Left lung (tissue), 10 donors: Measurements from ENCODE around the gene SLX4. TPM values are rescaled to one million over a fixed set of nuclear protein-coding genes. Genes with fewer than 3 reads are reported as not detected.

Experiments used
- ATAC-seq: fragments of 200-7000 bp; cut with Tn5 transposase; one replicate; pipeline ENCODE4 v1.9.1; 2020; ENCODE audit warnings: moderate library complexity
- DNase-seq, 4 donors: peaks; one replicate each; pipeline ENCODE4 v3.0.0-alpha.2; 2013 to 2020
- H3K27ac ChIP-seq, 2 donors: fragments of 200-600 bp; sonication (generic) in 1 of 2; one replicate each; pipeline versions ENCODE4 v1.5.0 to v1.8.0; 2020 to 2021
- H3K27me3 ChIP-seq, 2 donors: fragments of 200-600 bp; sonication (generic) in 1 of 2; one replicate each; pipeline versions ENCODE4 v1.5.0 to v1.8.0; 2020 to 2021
- H3K36me3 ChIP-seq, 2 donors: fragments of 200-600 bp; sonication (generic) in 1 of 2; one replicate each; pipeline versions ENCODE4 v1.5.0 to v1.8.0; 2020 to 2021
- H3K4me1 ChIP-seq, 2 donors: fragments of 200-600 bp; one replicate each; pipeline ENCODE4 v1.8.0; 2021
- H3K4me3 ChIP-seq, 2 donors: fragments of 200-600 bp; sonication (generic) in 1 of 2; one replicate each; pipeline versions ENCODE4 v1.5.0 to v1.8.0; 2020 to 2021; ENCODE audit warnings: mild to moderate bottlenecking in 1 of 2
- H3K9me3 ChIP-seq, 2 donors: fragments of 200-600 bp; sonication (generic) in 1 of 2; one replicate each; pipeline versions ENCODE4 v1.5.0 to v1.8.0; 2020 to 2021
- intact Hi-C, 2 donors: fragments of 100-400 bp; cut with DNase I; formaldehyde crosslinking; loops; one replicate each; pipeline versions ENCODE4 v1.11.2 to v1.14.2; 2022
- polyA plus RNA-seq, 6 donors: library from polyadenylated mRNA; unstranded; fragments of 120-200 nt; gene quantifications; one replicate each; pipeline ENCODE4 v1.2.1, GENCODE V29; 2013; ENCODE audit not compliant: insufficient read length in 6 of 6
- total RNA-seq, 2 donors: library from RNA; stranded (reverse); fragmentation: NEBNext Ultra II Directional; extraction: Animal tissue kit (Norgen Biotek cat#: 25700); gene quantifications; one replicate each; pipeline ENCODE4 v1.2.1, GENCODE V29; 2021
- TF ChIP-seq, protein P1 (sequence below), 2 donors: fragments of 200-600 bp; sonication (generic) in 1 of 2; IDR thresholded peaks; one replicate each; pipeline versions ENCODE4 v1.5.0 to v1.8.0; 2021; ENCODE audit warnings: antibody characterized with exemption in 2 of 2
- donor health status: DM: no; HTN: yes; CAD: no.
- donor health status: DM: no; HTN: no; CAD: no.

The SLX4 gene
- total and polyA plus RNA-seq, 8 donors: 6.7 to 8.1 (median 7.1) TPM

DNA sequence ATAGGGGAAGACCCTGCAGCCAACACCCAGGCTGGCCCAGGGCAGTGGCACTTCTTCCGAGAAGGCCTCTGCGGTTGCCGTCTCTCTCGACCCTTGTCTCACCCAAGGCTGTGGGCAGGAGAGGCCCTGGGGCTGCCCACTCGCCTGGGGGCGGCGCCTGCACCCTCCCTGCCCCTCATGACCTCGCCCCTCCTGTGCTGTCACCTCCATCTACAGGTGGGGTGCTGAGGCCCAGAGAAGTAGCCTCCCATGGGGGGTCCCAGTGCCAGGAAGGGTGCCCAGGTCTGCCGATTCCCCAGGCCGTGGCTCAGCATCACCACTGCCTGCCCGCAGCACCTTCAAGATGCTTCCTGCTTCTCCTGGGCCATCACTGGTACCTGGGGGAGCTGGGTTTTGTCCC, 35.2 kb downstream of the SLX4 start:
- peaks cover 0 to 32% of the 10 kb centered on the region in 2 donors for H3K27me3 ChIP-seq
- intact Hi-C loops: no loop called here
- H3K4me1 ChIP-seq: peaks cover 0 to 43% of the 10 kb centered on the region in 2 donors
- no peak for ATAC-seq
- H3K36me3 ChIP-seq: peaks cover 0 to under 1% of the 10 kb centered on the region in 2 donors
- TF ChIP-seq, protein P1, sequence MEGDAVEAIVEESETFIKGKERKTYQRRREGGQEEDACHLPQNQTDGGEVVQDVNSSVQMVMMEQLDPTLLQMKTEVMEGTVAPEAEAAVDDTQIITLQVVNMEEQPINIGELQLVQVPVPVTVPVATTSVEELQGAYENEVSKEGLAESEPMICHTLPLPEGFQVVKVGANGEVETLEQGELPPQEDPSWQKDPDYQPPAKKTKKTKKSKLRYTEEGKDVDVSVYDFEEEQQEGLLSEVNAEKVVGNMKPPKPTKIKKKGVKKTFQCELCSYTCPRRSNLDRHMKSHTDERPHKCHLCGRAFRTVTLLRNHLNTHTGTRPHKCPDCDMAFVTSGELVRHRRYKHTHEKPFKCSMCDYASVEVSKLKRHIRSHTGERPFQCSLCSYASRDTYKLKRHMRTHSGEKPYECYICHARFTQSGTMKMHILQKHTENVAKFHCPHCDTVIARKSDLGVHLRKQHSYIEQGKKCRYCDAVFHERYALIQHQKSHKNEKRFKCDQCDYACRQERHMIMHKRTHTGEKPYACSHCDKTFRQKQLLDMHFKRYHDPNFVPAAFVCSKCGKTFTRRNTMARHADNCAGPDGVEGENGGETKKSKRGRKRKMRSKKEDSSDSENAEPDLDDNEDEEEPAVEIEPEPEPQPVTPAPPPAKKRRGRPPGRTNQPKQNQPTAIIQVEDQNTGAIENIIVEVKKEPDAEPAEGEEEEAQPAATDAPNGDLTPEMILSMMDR (IDR thresholded peaks at IDR 0.05): no peak
- H3K4me3 ChIP-seq: peak overlapping the region in 1 of 2 donors; percentile 35
- peak in 1 of 4 donors; percentile 43 for DNase-seq
- no peak overlapping the region for H3K27ac ChIP-seq
- peaks cover 0 to 3% of the 10 kb centered on the region in 2 donors for H3K9me3 ChIP-seq

DNA sequence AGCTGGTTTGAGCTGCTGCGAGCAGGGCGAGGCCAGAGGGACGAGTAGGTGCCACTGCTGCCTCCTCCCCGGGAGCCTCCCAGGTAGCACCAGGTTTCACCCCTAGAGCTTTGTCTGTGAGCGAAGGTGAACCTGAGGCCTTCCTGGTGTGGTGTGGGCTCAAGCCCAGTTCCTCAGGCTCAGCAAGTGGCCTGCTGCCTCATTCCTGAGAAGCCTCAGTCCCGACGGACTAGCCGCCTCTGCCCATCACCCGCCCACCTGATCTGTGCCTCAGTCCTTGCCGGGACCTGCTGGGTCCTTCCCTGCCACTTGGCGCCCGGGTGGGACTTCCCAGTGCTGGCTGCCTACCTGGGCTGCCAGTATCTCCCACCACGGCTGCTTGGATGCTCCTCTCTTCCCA, 35.9 kb downstream of the SLX4 start:
- peaks cover 0 to 41% of the 10 kb centered on the region in 2 donors for H3K4me1 ChIP-seq
- no peak overlapping the region for H3K27ac ChIP-seq
- no peaks in the 10 kb centered on the region for H3K36me3 ChIP-seq
- peaks cover 0 to 10% of the 10 kb centered on the region in 2 donors for H3K9me3 ChIP-seq
- H3K27me3 ChIP-seq: peaks cover 0 to 32% of the 10 kb centered on the region in 2 donors
- ATAC-seq: no peak
- TF ChIP-seq, protein P1 (IDR thresholded peaks at IDR 0.05): no peak
- peak overlapping the region in 1 of 2 donors; percentile 35 for H3K4me3 ChIP-seq
- peak in 1 of 4 donors; percentile 49 for DNase-seq
- intact Hi-C loops: no loop called here

DNA sequence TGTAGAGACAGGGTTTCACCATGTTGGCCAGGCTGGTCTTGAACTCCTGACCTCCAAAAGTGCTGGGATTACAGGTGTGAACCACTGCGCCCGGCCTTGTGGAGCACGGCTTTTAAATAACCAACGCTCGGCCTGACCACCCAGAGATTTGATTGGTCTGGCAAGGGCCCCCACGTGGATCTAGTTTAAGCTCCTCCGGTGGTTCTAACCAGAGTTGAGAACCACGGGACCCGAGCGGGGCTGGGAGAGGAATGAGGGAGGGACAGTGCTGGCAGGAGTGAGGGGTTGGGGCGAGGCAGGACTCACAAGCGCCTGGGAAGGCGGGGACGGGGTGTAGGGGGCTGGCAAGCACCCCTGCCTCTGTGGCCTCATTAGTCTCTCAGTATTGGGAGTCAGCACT, 37.2 kb downstream of the SLX4 start:
- intact Hi-C loops: no loop called here
- H3K4me3 ChIP-seq: no peak overlapping the region

DNA sequence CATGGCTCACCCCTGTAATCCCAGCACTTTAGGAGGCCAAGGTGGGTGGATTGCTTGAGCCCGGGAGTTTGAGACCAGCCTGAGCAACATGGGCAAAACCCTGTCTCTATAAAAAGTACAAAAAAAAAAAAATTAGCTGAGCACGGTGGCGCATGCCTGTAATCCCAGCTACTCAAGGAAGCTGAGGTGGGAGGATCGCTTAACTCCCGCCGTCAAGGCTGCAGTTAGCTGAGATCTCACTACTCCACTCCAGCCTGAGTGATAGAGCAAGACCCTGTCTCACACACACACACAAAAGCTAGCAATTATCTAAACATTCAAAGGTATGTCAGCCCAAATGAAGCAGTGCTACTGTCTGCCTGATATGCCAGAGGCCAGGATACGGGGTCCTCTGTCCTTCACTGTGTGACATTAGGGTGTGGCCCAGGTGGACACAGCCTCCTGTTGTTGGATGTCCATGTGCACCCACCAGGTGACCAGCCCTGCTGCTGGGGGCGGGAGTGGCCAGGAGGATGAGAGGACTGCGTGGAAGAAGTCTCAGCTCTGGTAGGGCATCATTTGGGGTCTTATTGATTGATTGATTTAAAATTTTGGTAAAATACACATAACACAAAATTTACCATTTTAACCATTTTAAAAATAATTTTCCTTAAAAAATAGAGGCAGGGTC, 38.1 kb downstream of the SLX4 start:
- H3K27ac ChIP-seq: no peak overlapping the region
- H3K36me3 ChIP-seq: no peaks in the 10 kb centered on the region
- H3K27me3 ChIP-seq: peaks cover 0 to 26% of the 10 kb centered on the region in 2 donors
- ATAC-seq (no peak), DNase-seq (peak in 1 of 4 donors; percentile 45)
- TF ChIP-seq, protein P1 (IDR thresholded peaks at IDR 0.05): no peak
- H3K4me3 ChIP-seq: no peak overlapping the region
- intact Hi-C loops: no loop called here
- peaks cover 0 to 19% of the 10 kb centered on the region in 2 donors for H3K4me1 ChIP-seq
- H3K9me3 ChIP-seq: peaks cover 0 to 19% of the 10 kb centered on the region in 2 donors

More for the DNA sequence above, 37.2 kb downstream of the SLX4 start:
- TF ChIP-seq, protein P1 (IDR thresholded peaks at IDR 0.05): no peak
- H3K4me1 ChIP-seq: peaks cover 0 to 28% of the 10 kb centered on the region in 2 donors
- no peaks in the 10 kb centered on the region for H3K36me3 ChIP-seq
- H3K9me3 ChIP-seq: peaks cover 0 to 19% of the 10 kb centered on the region in 2 donors
- H3K27me3 ChIP-seq: peaks cover 0 to 32% of the 10 kb centered on the region in 2 donors
- no peak overlapping the region for H3K27ac ChIP-seq
- ATAC-seq (no peak), DNase-seq (peak in 1 of 4 donors; percentile 63)

DNA sequence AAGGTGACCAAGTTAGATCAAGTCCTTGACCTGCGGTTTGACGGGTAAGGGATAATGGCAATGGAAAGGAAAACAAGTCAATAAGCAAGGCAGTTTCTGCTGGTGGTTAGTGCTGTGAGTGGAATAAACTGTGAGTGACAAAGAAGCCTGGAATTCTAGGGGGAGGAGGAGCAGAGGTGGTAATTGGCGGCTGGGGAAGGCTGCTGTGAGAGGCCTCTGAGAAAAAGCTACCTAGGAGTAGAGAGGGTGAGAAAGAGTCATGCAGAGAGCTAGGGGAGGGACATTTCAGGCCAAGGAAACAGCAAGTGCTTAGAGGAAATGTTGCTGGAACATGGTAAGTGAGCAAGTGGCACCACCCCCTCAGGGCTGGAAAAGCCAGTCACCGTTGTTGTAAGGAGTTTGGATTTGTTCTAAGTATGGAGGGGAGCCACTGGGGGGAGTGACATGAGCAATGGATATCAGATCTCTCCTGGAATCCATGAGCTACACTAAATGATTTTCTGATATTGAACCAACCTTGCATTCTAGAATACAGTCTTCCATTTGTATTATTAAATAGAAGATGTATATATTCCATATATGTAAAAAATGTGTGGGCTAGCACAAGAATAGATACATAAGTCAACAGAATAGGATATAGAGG, 40.9 kb downstream of the SLX4 start:
- H3K9me3 ChIP-seq: peaks cover 0 to 19% of the 10 kb centered on the region in 2 donors
- TF ChIP-seq, protein P1 (IDR thresholded peaks at IDR 0.05): no peak
- no peak for DNase-seq
- ATAC-seq: no peak
- no peaks in the 10 kb centered on the region for H3K4me1 ChIP-seq
- no peaks in the 10 kb centered on the region for H3K27me3 ChIP-seq
- no peaks in the 10 kb centered on the region for H3K36me3 ChIP-seq
- no peak overlapping the region for H3K27ac ChIP-seq
- H3K4me3 ChIP-seq: no peak overlapping the region
- intact Hi-C loops: no loop called here
